IMR-90 (cell line): ENCODE data around the gene RUFY2.

Source experiments
- BHLHE40 ChIP-seq: fragments of 150-350 bp; IDR thresholded peaks from 2 replicates; pipeline ENCODE4 v1.6.1; 2016; ENCODE audit warnings: mild to moderate bottlenecking, low read depth, low read length
- CEBPB ChIP-seq: IDR thresholded peaks from 2 replicates; pipeline ENCODE4 v1.6.1; 2012; ENCODE audit warnings: low read depth, low read length, improper control_type of control experiment
- CHD1 ChIP-seq: IDR thresholded peaks from 2 replicates; pipeline ENCODE4 v1.6.1; 2012; ENCODE audit warnings: low read depth, low read length, improper control_type of control experiment
- CTCF ChIP-seq: conservative IDR thresholded peaks from 2 replicates; pipeline ENCODE4 v1.5.1; 2012; ENCODE audit warnings: mild to moderate bottlenecking, low read depth, low read length, improper control_type of control experiment
- ELK1 ChIP-seq: fragments of 150-350 bp; IDR thresholded peaks from 2 replicates; pipeline ENCODE4 v1.6.1; 2016; ENCODE audit warnings: low read depth, mild to moderate bottlenecking, low read length, moderate library complexity, borderline replicate concordance
- MAFK ChIP-seq: IDR thresholded peaks from 2 replicates; pipeline ENCODE4 v1.6.1; 2012; ENCODE audit warnings: low read depth, low read length, improper control_type of control experiment
- MAZ ChIP-seq: IDR thresholded peaks from 2 replicates; pipeline ENCODE4 v1.6.1; 2012; ENCODE audit warnings: low read depth, mild to moderate bottlenecking, low read length, improper control_type of control experiment, moderate library complexity, borderline replicate concordance
- MXI1 ChIP-seq: IDR thresholded peaks from 2 replicates; pipeline ENCODE4 v1.6.1; 2012; ENCODE audit warnings: low read depth, mild to moderate bottlenecking, low read length, moderate library complexity, borderline replicate concordance
- POLR2A ChIP-seq: IDR thresholded peaks from 2 replicates; pipeline ENCODE4 v1.6.1; 2012; ENCODE audit warnings: mild to moderate bottlenecking, low read depth, low read length
- RAD21 ChIP-seq: IDR thresholded peaks from 2 replicates; pipeline ENCODE4 v1.6.1; 2012; ENCODE audit warnings: low read length, improper control_type of control experiment
- RCOR1 ChIP-seq: IDR thresholded peaks from 2 replicates; pipeline ENCODE4 v1.6.1; 2012; ENCODE audit warnings: mild to moderate bottlenecking, low read length, improper control_type of control experiment; ENCODE audit not compliant: insufficient replicate concordance
- RFX5 ChIP-seq: IDR thresholded peaks from 2 replicates; pipeline ENCODE4 v1.8.0; 2012; ENCODE audit warnings: low read depth, mild to moderate bottlenecking, low read length, moderate library complexity
- SMC3 ChIP-seq: fragments of 150-350 bp; IDR thresholded peaks from 2 replicates; pipeline ENCODE4 v1.6.1; 2016; ENCODE audit warnings: low read depth, mild to moderate bottlenecking, antibody characterized with exemption, low read length, moderate library complexity

DNA sequence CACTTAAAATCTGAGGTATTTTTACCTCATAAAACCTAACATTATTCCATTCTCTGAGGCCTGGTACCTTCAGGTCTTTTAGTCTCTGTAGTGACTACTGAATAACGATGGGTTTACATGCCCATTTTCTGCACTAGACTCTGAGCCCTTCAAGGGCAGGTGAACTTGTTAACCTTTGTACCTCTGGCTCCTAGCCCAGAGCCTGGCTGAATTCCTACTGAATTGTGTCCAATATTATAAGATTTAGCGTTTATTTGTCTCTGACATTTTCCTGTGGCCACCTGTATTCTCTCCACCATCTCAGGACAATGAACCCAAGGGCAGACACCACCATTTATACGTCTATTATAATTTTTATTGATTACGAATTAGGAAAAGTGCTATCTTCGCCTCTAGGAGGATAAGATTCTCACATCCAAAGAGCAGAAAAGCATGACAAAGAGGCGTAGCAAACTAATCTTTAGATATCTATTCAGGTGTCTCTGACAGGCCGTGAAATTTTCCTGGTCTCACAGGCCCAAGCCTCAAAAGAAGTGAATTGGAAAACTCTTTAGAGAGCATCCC is 103.1 kb downstream of the RUFY2 start:
- no peak for TF ChIP-seq CTCF
- no peak for TF ChIP-seq MAFK
- TF ChIP-seq POLR2A: no peak
- TF ChIP-seq MAZ: no peak
- TF ChIP-seq BHLHE40: no peak
- TF ChIP-seq CEBPB: no peak
- TF ChIP-seq RFX5: no peak
- no peak for TF ChIP-seq CHD1
- no peak for TF ChIP-seq MXI1
- TF ChIP-seq ELK1: no peak
- TF ChIP-seq RAD21: no peak
- TF ChIP-seq RCOR1: no peak
- TF ChIP-seq SMC3: no peak
